Measurements from ENCODE around the gene ABCC6.
"Not testable (repeated sequence)": the region's sequence is repeated elsewhere in the genome, so short reads cannot be mapped to it uniquely, and the experiment has no call there.

The ABCC6 gene

GRCh38 chr16:16108759-16109158, 114.5 kb downstream of the ABCC6 start:
- no peak for DNase-seq

GRCh38 chr16:16107839-16108238, 115.5 kb downstream of the ABCC6 start:
- no peak for DNase-seq

GRCh38 chr16:16106466-16106865, 116.8 kb downstream of the ABCC6 start:
- no peak for DNase-seq

GRCh38 chr16:16105646-16106045, 117.6 kb downstream of the ABCC6 start:
- DNase-seq: no peak

GRCh38 chr16:16104804-16105141, 118.5 kb downstream of the ABCC6 start:
- not testable (repeated sequence) for DNase-seq

GRCh38 chr16:16104132-16104803, 119.0 kb downstream of the ABCC6 start:
- not testable (repeated sequence) for DNase-seq

GRCh38 chr16:16102738-16103137, 120.6 kb downstream of the ABCC6 start:
- DNase-seq: no peak

GRCh38 chr16:16101585-16101984, 121.7 kb downstream of the ABCC6 start:
- DNase-seq: no peak

GRCh38 chr16:16100631-16101030, 122.7 kb downstream of the ABCC6 start:
- DNase-seq: no peak

GRCh38 chr16:16099320-16099719, 124.0 kb downstream of the ABCC6 start:
- DNase-seq: no peak
